SU-DHL-6 (cell line): ENCODE data around the gene RGS6.

Experiments
- EZH2phosphoT487 ChIP-seq: fragments of 200-600 bp; sonication (generic), shearing (Covaris generic); conservative IDR thresholded peaks from 2 replicates; pipeline ENCODE4 v1.6.1; 2018; ENCODE audit warnings: mild to moderate bottlenecking, antibody characterized with exemption, low read length, moderate library complexity, mixed read lengths
- TF ChIP-seq, protein P1 (sequence below): fragments of 200-600 bp; sonication (generic); IDR thresholded peaks from one replicate; pipeline ENCODE4 v1.5.1; 2017; ENCODE audit warnings: antibody characterized with exemption, mild to moderate bottlenecking, low read length, moderate library complexity; ENCODE audit not compliant: insufficient read depth, poor library complexity, severe bottlenecking

DNA sequence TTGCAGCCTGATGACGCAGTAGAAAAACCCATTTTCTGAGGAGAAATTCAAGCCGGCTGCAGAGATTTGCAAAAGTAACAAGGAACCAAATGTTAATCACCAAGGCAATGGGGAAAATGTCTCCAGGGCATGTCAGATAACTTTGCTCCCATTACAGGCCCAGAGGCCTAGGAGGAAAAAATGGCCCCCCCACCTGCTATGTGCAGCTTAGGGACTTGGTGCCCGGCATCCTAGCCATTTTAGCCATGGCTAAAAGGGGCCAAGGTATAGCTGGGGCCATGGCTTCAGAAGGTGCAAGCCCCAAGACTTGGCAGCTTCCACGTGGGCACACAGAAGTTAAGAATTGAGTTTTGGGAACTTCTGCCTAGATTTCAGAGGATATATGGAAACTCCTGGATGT lies 351.9 kb downstream of the RGS6 start:
- TF ChIP-seq, protein P1, sequence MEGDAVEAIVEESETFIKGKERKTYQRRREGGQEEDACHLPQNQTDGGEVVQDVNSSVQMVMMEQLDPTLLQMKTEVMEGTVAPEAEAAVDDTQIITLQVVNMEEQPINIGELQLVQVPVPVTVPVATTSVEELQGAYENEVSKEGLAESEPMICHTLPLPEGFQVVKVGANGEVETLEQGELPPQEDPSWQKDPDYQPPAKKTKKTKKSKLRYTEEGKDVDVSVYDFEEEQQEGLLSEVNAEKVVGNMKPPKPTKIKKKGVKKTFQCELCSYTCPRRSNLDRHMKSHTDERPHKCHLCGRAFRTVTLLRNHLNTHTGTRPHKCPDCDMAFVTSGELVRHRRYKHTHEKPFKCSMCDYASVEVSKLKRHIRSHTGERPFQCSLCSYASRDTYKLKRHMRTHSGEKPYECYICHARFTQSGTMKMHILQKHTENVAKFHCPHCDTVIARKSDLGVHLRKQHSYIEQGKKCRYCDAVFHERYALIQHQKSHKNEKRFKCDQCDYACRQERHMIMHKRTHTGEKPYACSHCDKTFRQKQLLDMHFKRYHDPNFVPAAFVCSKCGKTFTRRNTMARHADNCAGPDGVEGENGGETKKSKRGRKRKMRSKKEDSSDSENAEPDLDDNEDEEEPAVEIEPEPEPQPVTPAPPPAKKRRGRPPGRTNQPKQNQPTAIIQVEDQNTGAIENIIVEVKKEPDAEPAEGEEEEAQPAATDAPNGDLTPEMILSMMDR, result no peak
- TF ChIP-seq EZH2phosphoT487, result no peak
